Non-pigmented ciliary epithelial cell (primary cell): Measurements from ENCODE around the gene HOOK2.
"Not testable (repeated sequence)": the region's sequence is repeated elsewhere in the genome, so short reads cannot be mapped to it uniquely, and the experiment has no call there.

Experiments
- DNase-seq: peaks from one replicate; pipeline ENCODE4 v3.0.0-alpha.2; 2010; ENCODE audit warnings: low read depth

HOOK2 gene

GRCh38 chr19:12774588-12775555, at the start of gene HOOK2:
Gene HOOK2, minus strand, starts transcription at chr19:12775552. Its CDS starts 103 bp downstream, at chr19:12775449.
- no peak for DNase-seq

GRCh38 chr19:12821761-12822160, 46.4 kb upstream of the HOOK2 start:
- DNase-seq, result no peak

- not testable (repeated sequence) for DNase-seq
Measured at GRCh38 chr19:12817810-12818209, 42.5 kb upstream of the HOOK2 start.

GRCh38 chr19:12817188-12817587, 41.8 kb upstream of the HOOK2 start:
- not testable (repeated sequence) for DNase-seq

GRCh38 chr19:12815088-12815487, 39.7 kb upstream of the HOOK2 start:
- DNase-seq, result no peak

- no peak for DNase-seq
Measured at GRCh38 chr19:12806242-12807081, 31.1 kb upstream of the HOOK2 start, which contains the start of gene RNASEH2A. Gene RNASEH2A, plus strand, starts transcription at chr19:12806584. Its CDS starts 90 bp downstream, at chr19:12806674.

- no peak for DNase-seq
Measured at GRCh38 chr19:12804051-12804450, 28.7 kb upstream of the HOOK2 start.

GRCh38 chr19:12802267-12803106, 27.1 kb upstream of the HOOK2 start:
- DNase-seq, result no peak

GRCh38 chr19:12801466-12802266, 26.3 kb upstream of the HOOK2 start, which contains the start of the genes PRDX2 and THSD8:
Gene PRDX2, minus strand, starts transcription at chr19:12801800. Its CDS starts 539 bp downstream, at chr19:12801261.
Gene THSD8, plus strand, starts transcription at chr19:12802069. Its CDS starts 3 bp downstream, at chr19:12802072.
- no peak for DNase-seq

GRCh38 chr19:12800923-12801465, 25.6 kb upstream of the HOOK2 start:
- no peak for DNase-seq

- no peak for DNase-seq
Measured at GRCh38 chr19:12800466-12800770, 25.1 kb upstream of the HOOK2 start.

- DNase-seq, result no peak
Measured at GRCh38 chr19:12799742-12800465, 24.6 kb upstream of the HOOK2 start.

- DNase-seq, result not testable (repeated sequence)
Measured at GRCh38 chr19:12797607-12798006, 22.3 kb upstream of the HOOK2 start.

GRCh38 chr19:12797141-12797587, 21.8 kb upstream of the HOOK2 start:
- DNase-seq, result no peak

- no peak for DNase-seq
Measured at GRCh38 chr19:12796146-12797071, 21.1 kb upstream of the HOOK2 start.

- DNase-seq, result no peak
Measured at GRCh38 chr19:12794971-12795381, 19.6 kb upstream of the HOOK2 start.

- no peak for DNase-seq
Measured at GRCh38 chr19:12794196-12794941, 19.0 kb upstream of the HOOK2 start.
